Measurements from ENCODE around the gene SLC15A4. TPM values are rescaled to one million over a fixed set of nuclear protein-coding genes. Genes with fewer than 3 reads are reported as not detected.

The SLC15A4 gene
- total and polyA plus RNA-seq, 4 donors, result 11.7 to 42.4 (median 31.9) TPM

- no peaks in the 10 kb centered on the region for H3K36me3 ChIP-seq (ENCODE audit: control insufficient read depth in 4 of 4, insufficient read depth in 4 of 4, low read length in 4 of 4)
- no peak overlapping the region for H3K9ac ChIP-seq (ENCODE audit: insufficient read depth in 1 of 2, low read length in 2 of 2)
- no peaks in the 10 kb centered on the region for H3K27me3 ChIP-seq (ENCODE audit: control insufficient read depth in 3 of 3, insufficient read depth in 3 of 3, low read length in 2 of 3)
- no peaks in the 10 kb centered on the region for H3K9me3 ChIP-seq (ENCODE audit: control insufficient read depth in 4 of 4, insufficient read depth in 3 of 4, low read length in 3 of 4)
- no peak overlapping the region for H3K4me3 ChIP-seq
- no peak for TF ChIP-seq CTCF (IDR thresholded peaks at IDR 0.05; ENCODE audit: control extremely low read depth, extremely low read depth)
- DNase-seq, result no peak
- H3K4me1 ChIP-seq (ENCODE audit: control insufficient read depth in 5 of 5, insufficient read depth in 5 of 5, low read length in 5 of 5), result no peaks in the 10 kb centered on the region
- ATAC-seq (ENCODE audit: insufficient read depth, low FRiP score), result no peak
- H3K27ac ChIP-seq (ENCODE audit: low read depth in 1 of 2, low read length in 1 of 2), result no peak overlapping the region
- 82 to 94% methylated on average over 13 of the region's 13 CpGs for WGBS, 2 donors
These were observed 43.7 kb upstream of the SLC15A4 start for GRCh38 chr12:128867466-128867865.

GRCh38 chr12:128864516-128865186 lies 40.9 kb upstream of the SLC15A4 start:
- H3K36me3 ChIP-seq (ENCODE audit: control insufficient read depth in 4 of 4, insufficient read depth in 4 of 4, low read length in 4 of 4), result no peaks in the 10 kb centered on the region
- no peaks in the 10 kb centered on the region for H3K4me1 ChIP-seq (ENCODE audit: control insufficient read depth in 5 of 5, insufficient read depth in 5 of 5, low read length in 5 of 5)
- no peaks in the 10 kb centered on the region for H3K9me3 ChIP-seq (ENCODE audit: control insufficient read depth in 4 of 4, insufficient read depth in 3 of 4, low read length in 3 of 4)
- H3K27ac ChIP-seq (ENCODE audit: low read depth in 1 of 2, low read length in 1 of 2), result no peak overlapping the region
- TF ChIP-seq CTCF (IDR thresholded peaks at IDR 0.05; ENCODE audit: control extremely low read depth, extremely low read depth), result no peak
- no peaks in the 10 kb centered on the region for H3K27me3 ChIP-seq (ENCODE audit: control insufficient read depth in 3 of 3, insufficient read depth in 3 of 3, low read length in 2 of 3)
- DNase-seq (peak in 1 of 3 donors; percentile 9), ATAC-seq (ENCODE audit: insufficient read depth, low FRiP score) (no peak)
- H3K4me3 ChIP-seq, result no peak overlapping the region
- H3K9ac ChIP-seq (ENCODE audit: insufficient read depth in 1 of 2, low read length in 2 of 2), result no peak overlapping the region
- WGBS, 2 donors, result 73 to 80% methylated on average over 9 of the region's 9 CpGs

GRCh38 chr12:128863957-128864356 lies 40.2 kb upstream of the SLC15A4 start:
- H3K4me3 ChIP-seq, result no peak overlapping the region
- no peaks in the 10 kb centered on the region for H3K36me3 ChIP-seq (ENCODE audit: control insufficient read depth in 4 of 4, insufficient read depth in 4 of 4, low read length in 4 of 4)
- no peaks in the 10 kb centered on the region for H3K9me3 ChIP-seq (ENCODE audit: control insufficient read depth in 4 of 4, insufficient read depth in 3 of 4, low read length in 3 of 4)
- no peaks in the 10 kb centered on the region for H3K4me1 ChIP-seq (ENCODE audit: control insufficient read depth in 5 of 5, insufficient read depth in 5 of 5, low read length in 5 of 5)
- no peaks in the 10 kb centered on the region for H3K27me3 ChIP-seq (ENCODE audit: control insufficient read depth in 3 of 3, insufficient read depth in 3 of 3, low read length in 2 of 3)
- ATAC-seq (ENCODE audit: insufficient read depth, low FRiP score) (no peak), DNase-seq (no peak)
- no peak overlapping the region for H3K9ac ChIP-seq (ENCODE audit: insufficient read depth in 1 of 2, low read length in 2 of 2)
- TF ChIP-seq CTCF (IDR thresholded peaks at IDR 0.05; ENCODE audit: control extremely low read depth, extremely low read depth), result no peak
- H3K27ac ChIP-seq (ENCODE audit: low read depth in 1 of 2, low read length in 1 of 2), result no peak overlapping the region
- WGBS, 2 donors, result 70 to 72% methylated on average over 11 of the region's 11 CpGs

All from lung (tissue), 12 donors.